Measurements from ENCODE around the gene SLC22A13. TPM values are rescaled to one million over a fixed set of nuclear protein-coding genes. Genes with fewer than 3 reads are reported as not detected.

Gene SLC22A13
- total RNA-seq, 4 donors from 2014 or later: 0.29 to 0.58 (median 0.51) TPM; not detected in 1

- no peak for TF ChIP-seq POLR2A (IDR thresholded peaks at IDR 0.05)
- no peak for TF ChIP-seq CTCF (IDR thresholded peaks at IDR 0.05 in 4 of 5, conservative IDR thresholded peaks at IDR 0.05 in 1 of 5)
- in situ Hi-C loops (cut with MboI; ENCODE audit: low sequenced_read_pairs in 4 of 4) (no loop called here), intact Hi-C loops (cut with DNase I; ENCODE audit: low total_unique reads) (no loop called here)
- DNase-seq (no peak), ATAC-seq (no peak)
- no peaks in the 10 kb centered on the region for H3K27me3 ChIP-seq
- H3K36me3 ChIP-seq: peaks cover 0 to 52% of the 10 kb centered on the region in 2 donors
- no peak overlapping the region for H3K27ac ChIP-seq
- no peak overlapping the region for H3K4me3 ChIP-seq
- H3K9me3 ChIP-seq: no peaks in the 10 kb centered on the region
- peaks cover 5 to 10% of the 10 kb centered on the region in 2 donors for H3K4me1 ChIP-seq
Measured at GRCh38 chr3:38250198-38250597, 15.4 kb upstream of the SLC22A13 start.

GRCh38 chr3:38251197-38251596, 14.4 kb upstream of the SLC22A13 start:
- no peak for ATAC-seq
- no peak overlapping the region for H3K27ac ChIP-seq
- intact Hi-C loops (cut with DNase I; ENCODE audit: low total_unique reads): no loop called here

GRCh38 chr3:38253704-38254103, 11.9 kb upstream of the SLC22A13 start:
- intact Hi-C loops (cut with DNase I; ENCODE audit: low total_unique reads): no loop called here
- H3K27ac ChIP-seq: no peak overlapping the region
- no peaks in the 10 kb centered on the region for H3K27me3 ChIP-seq
- ATAC-seq: no peak
- in situ Hi-C loops (cut with MboI; ENCODE audit: low sequenced_read_pairs in 4 of 4): no loop called here
- H3K36me3 ChIP-seq: peaks cover 0 to 52% of the 10 kb centered on the region in 2 donors
- H3K4me3 ChIP-seq: no peak overlapping the region
- no peak for DNase-seq
- TF ChIP-seq CTCF (IDR thresholded peaks at IDR 0.05 in 4 of 5, conservative IDR thresholded peaks at IDR 0.05 in 1 of 5) (no peak), POLR2A (IDR thresholded peaks at IDR 0.05) (no peak)
- no peaks in the 10 kb centered on the region for H3K4me1 ChIP-seq
- no peaks in the 10 kb centered on the region for H3K9me3 ChIP-seq

More at GRCh38 chr3:38251197-38251596, 14.4 kb upstream of the SLC22A13 start:
- in situ Hi-C loops (cut with MboI; ENCODE audit: low sequenced_read_pairs in 4 of 4): no loop called here
- no peak for TF ChIP-seq CTCF (IDR thresholded peaks at IDR 0.05 in 4 of 5, conservative IDR thresholded peaks at IDR 0.05 in 1 of 5)
- Histone ChIP-seq H3K27me3 (no peaks in the 10 kb centered on the region), H3K4me3 (no peak overlapping the region), H3K36me3 (peaks cover 0 to 52% of the 10 kb centered on the region in 2 donors), H3K4me1 (peaks cover 5 to 10% of the 10 kb centered on the region in 2 donors), H3K9me3 (no peaks in the 10 kb centered on the region)
- no peak for DNase-seq

- Histone ChIP-seq H3K27me3 (no peaks in the 10 kb centered on the region), H3K9me3 (no peaks in the 10 kb centered on the region), H3K4me3 (no peak overlapping the region), H3K4me1 (no peaks in the 10 kb centered on the region), H3K27ac (no peak overlapping the region), H3K36me3 (peaks cover 0 to 44% of the 10 kb centered on the region in 2 donors)
- intact Hi-C loops (cut with DNase I; ENCODE audit: low total_unique reads) (no loop called here), in situ Hi-C loops (cut with MboI; ENCODE audit: low sequenced_read_pairs in 4 of 4) (no loop called here)
- no peak for DNase-seq
- ATAC-seq: no peak
- TF ChIP-seq CTCF (IDR thresholded peaks at IDR 0.05 in 4 of 5, conservative IDR thresholded peaks at IDR 0.05 in 1 of 5) (no peak), POLR2A (IDR thresholded peaks at IDR 0.05) (no peak)
Measured at GRCh38 chr3:38254872-38255271, 10.7 kb upstream of the SLC22A13 start.

GRCh38 chr3:38255627-38256026, 10.0 kb upstream of the SLC22A13 start:
- intact Hi-C loops (cut with DNase I; ENCODE audit: low total_unique reads): no loop called here
- H3K4me3 ChIP-seq: no peak overlapping the region
- H3K27ac ChIP-seq: no peak overlapping the region
- H3K4me1 ChIP-seq: no peaks in the 10 kb centered on the region
- DNase-seq: no peak
- in situ Hi-C loops (cut with MboI; ENCODE audit: low sequenced_read_pairs in 4 of 4): no loop called here
- no peak for ATAC-seq
- no peaks in the 10 kb centered on the region for H3K27me3 ChIP-seq
- H3K36me3 ChIP-seq: peaks cover 0 to 36% of the 10 kb centered on the region in 2 donors
- TF ChIP-seq POLR2A (IDR thresholded peaks at IDR 0.05) (no peak), CTCF (IDR thresholded peaks at IDR 0.05 in 4 of 5, conservative IDR thresholded peaks at IDR 0.05 in 1 of 5) (no peak)
- no peaks in the 10 kb centered on the region for H3K9me3 ChIP-seq
